Vagina (tissue), 2 donors: ENCODE data around the gene C1orf105. TPM values are rescaled to one million over a fixed set of nuclear protein-coding genes. Genes with fewer than 3 reads are reported as not detected.

Source experiments
- DNase-seq, 2 donors: peaks; one replicate each; pipeline ENCODE4 v3.0.0-alpha.2; 2017; ENCODE audit errors: extremely low spot score in 2 of 2
- H3K27ac ChIP-seq: fragments of 200-600 bp; sonication (generic); one replicate; pipeline ENCODE4 v1.5.1; 2019
- H3K27me3 ChIP-seq: fragments of 200-600 bp; sonication (generic); one replicate; pipeline ENCODE4 v1.5.1; 2019
- H3K36me3 ChIP-seq, 2 donors: fragments of 200-600 bp; sonication (generic); one replicate each; pipeline ENCODE4 v1.5.1; 2017 to 2019
- H3K4me1 ChIP-seq: fragments of 200-600 bp; sonication (generic); one replicate; pipeline ENCODE4 v1.5.1; 2019
- H3K4me3 ChIP-seq, 2 donors: fragments of 200-600 bp; sonication (generic); 1 replicate in 1 of 2; 2 replicates in 1 of 2; pipeline ENCODE4 v1.5.1; 2016 to 2019
- H3K9me3 ChIP-seq: fragments of 200-600 bp; sonication (generic); one replicate; pipeline ENCODE4 v1.5.1; 2019
- CTCF ChIP-seq, 3 experiments: fragments of 450-650 bp in 2 of 3; fragments of 200-600 bp in 1 of 3; sonication (generic) in 1 of 3; IDR thresholded peaks; one replicate each; pipeline ENCODE4 v1.5.1; 2017 to 2019; ENCODE audit warnings: antibody characterized with exemption in 3 of 3, mild to moderate bottlenecking in 2 of 3, moderate library complexity in 2 of 3
- POLR2A ChIP-seq, 2 donors: fragments of 450-650 bp; IDR thresholded peaks; one replicate each; pipeline ENCODE4 v1.6.1; 2017; ENCODE audit warnings: antibody characterized with exemption in 2 of 2, mild to moderate bottlenecking in 2 of 2, moderate library complexity in 2 of 2
- POLR2AphosphoS5 ChIP-seq, 2 donors: sonication (generic); formaldehyde crosslinking; IDR thresholded peaks; one replicate each; pipeline ENCODE4 v1.9.0; 2017; ENCODE audit warnings: antibody characterized with exemption in 2 of 2, mild to moderate bottlenecking in 2 of 2, low read depth in 1 of 2; ENCODE audit not compliant: insufficient read depth in 1 of 2
- intact Hi-C: fragments of 100-400 bp; cut with DNase I; formaldehyde crosslinking; loops from one replicate; pipeline ENCODE4 v1.15.1; 2023
- total RNA-seq: library from RNA; depleted of rRNA; stranded (reverse); fragments of >200 nt; gene quantifications from one replicate; pipeline ENCODE4 v1.2.3, GENCODE V29; 2016

The C1orf105 gene
- total RNA-seq, 1 donor from 2014 or later: not detected

DNA sequence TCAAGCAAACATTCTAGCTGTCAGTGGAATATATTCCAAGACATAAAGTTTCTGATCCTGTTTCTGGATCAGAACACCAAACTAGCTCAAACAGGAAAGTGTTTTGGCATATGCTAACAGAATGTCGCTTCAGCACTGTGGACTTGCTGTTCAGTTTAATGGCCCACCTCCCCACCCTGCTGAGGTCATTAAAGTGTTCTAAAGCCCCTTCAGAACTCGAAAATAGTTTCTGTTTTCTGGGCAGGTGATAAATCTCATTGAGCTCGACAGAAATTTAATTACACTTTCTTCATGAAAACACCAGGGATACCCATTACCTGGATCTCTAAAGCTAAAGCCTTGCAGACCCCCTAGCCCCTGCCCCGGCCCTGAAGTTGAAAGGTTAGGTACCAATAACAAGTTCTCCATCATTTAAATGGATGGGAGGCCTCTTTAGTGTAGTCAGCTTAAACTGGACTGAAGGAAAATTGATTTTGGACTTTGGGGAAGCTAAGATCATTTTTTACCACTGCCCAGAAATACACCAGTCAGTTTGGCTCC, 3.9 kb upstream of the C1orf105 start:
- H3K9me3 ChIP-seq: no peaks in the 10 kb centered on the region
- H3K27ac ChIP-seq: no peak overlapping the region
- intact Hi-C loops: no loop called here
- no peaks in the 10 kb centered on the region for H3K27me3 ChIP-seq
- TF ChIP-seq POLR2A (IDR thresholded peaks at IDR 0.05): no peak
- no peak for TF ChIP-seq CTCF (IDR thresholded peaks at IDR 0.05)
- TF ChIP-seq POLR2AphosphoS5 (IDR thresholded peaks at IDR 0.05; ENCODE audit: insufficient read depth in 1 of 2, low read depth in 1 of 2): no peak
- no peak overlapping the region for H3K4me3 ChIP-seq
- H3K36me3 ChIP-seq: no peaks in the 10 kb centered on the region
- no peak for DNase-seq
- H3K4me1 ChIP-seq: no peaks in the 10 kb centered on the region

- no peak overlapping the region for H3K27ac ChIP-seq
- no peak for DNase-seq
- no peak overlapping the region for H3K4me3 ChIP-seq
- H3K27me3 ChIP-seq: no peaks in the 10 kb centered on the region
- TF ChIP-seq POLR2AphosphoS5 (IDR thresholded peaks at IDR 0.05; ENCODE audit: insufficient read depth in 1 of 2, low read depth in 1 of 2) (no peak), POLR2A (IDR thresholded peaks at IDR 0.05) (no peak), CTCF (IDR thresholded peaks at IDR 0.05) (no peak)
- H3K9me3 ChIP-seq: no peaks in the 10 kb centered on the region
- intact Hi-C loops: no loop called here
- no peaks in the 10 kb centered on the region for H3K36me3 ChIP-seq
- H3K4me1 ChIP-seq: no peaks in the 10 kb centered on the region
Observed at GRCh38 chr1:172417557-172417956, 2.9 kb upstream of the C1orf105 start.

DNA sequence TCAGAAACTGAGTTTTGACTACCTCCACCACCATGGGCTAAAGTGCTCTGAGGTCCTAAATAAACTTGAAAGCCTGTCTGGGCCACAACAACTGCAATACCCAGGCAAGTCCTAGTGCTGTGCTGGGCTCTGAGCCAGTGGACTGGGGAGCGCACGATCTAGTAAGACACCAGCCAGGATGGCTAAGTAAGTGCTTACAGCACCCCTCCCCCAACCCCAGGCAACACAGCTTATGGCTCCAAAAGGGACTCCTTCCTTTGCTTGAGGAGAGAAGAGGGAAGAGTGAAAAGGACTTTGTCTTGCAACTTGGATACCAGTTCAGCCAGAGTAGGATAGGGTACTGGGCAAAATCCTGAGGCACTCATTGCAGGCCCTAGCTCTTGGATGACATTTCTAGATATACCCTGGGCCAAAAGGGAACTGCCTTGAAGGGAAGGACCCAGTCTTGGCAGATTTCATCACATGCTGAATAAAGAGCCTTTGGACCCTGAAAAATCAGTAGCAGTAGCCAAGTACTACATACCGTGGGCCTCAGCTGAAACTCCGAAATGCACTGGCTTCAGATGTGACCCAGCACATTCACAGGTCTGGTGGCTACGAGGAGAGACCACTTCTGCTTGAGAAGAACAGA, 1.6 kb downstream of the C1orf105 start:
- no peak overlapping the region for H3K4me3 ChIP-seq
- H3K27me3 ChIP-seq: no peaks in the 10 kb centered on the region
- no peaks in the 10 kb centered on the region for H3K4me1 ChIP-seq
- DNase-seq: no peak
- no peak overlapping the region for H3K27ac ChIP-seq
- no peak for TF ChIP-seq CTCF (IDR thresholded peaks at IDR 0.05)
- TF ChIP-seq POLR2A (IDR thresholded peaks at IDR 0.05): no peak
- no peak for TF ChIP-seq POLR2AphosphoS5 (IDR thresholded peaks at IDR 0.05; ENCODE audit: insufficient read depth in 1 of 2, low read depth in 1 of 2)
- no peaks in the 10 kb centered on the region for H3K36me3 ChIP-seq
- no peaks in the 10 kb centered on the region for H3K9me3 ChIP-seq
- intact Hi-C loops: no loop called here

DNA sequence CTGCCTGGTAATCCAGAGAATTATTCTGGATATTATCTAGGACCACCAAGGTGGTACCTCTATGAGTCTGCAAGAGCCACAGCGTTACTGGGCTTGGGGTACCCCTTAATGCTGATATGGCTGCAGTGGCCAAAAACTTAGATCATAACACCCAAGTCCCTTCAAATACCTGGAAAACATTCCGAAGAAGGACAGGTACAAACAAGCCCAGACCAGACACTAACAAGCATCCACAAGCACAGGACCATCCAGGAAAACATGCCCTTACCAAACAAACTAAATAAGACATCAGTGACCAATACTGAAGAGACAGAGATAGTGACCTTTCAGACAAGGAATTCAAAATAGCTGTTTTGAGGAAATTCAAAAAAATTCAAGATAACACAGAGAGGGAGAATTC, 2.9 kb downstream of the C1orf105 start:
- Histone ChIP-seq H3K9me3 (no peaks in the 10 kb centered on the region), H3K27ac (no peak overlapping the region), H3K36me3 (no peaks in the 10 kb centered on the region), H3K4me1 (no peaks in the 10 kb centered on the region), H3K27me3 (no peaks in the 10 kb centered on the region), H3K4me3 (no peak overlapping the region)
- no peak for DNase-seq
- TF ChIP-seq POLR2A (IDR thresholded peaks at IDR 0.05): no peak
- intact Hi-C loops: no loop called here

DNA sequence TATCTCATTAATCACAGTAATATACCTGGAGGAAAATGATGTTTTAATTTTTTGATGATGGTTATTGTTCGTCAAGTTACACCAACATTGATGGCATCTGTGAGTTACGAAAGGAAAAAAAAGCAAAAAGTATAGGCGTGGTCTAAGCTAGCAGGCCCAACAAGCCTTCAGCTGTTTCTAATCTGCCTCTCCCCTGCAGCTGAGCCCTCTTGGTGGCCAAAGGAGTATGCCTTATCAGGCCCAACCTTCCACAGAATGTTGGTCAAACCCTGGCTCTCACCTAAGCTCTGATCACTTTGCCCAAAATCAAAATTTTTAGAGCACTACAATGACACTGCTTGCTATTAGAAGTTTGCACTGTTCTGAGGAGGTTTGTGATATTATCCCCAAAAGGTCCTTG, 4.9 kb downstream of the C1orf105 start:
- H3K36me3 ChIP-seq: no peaks in the 10 kb centered on the region
- no peaks in the 10 kb centered on the region for H3K27me3 ChIP-seq
- H3K27ac ChIP-seq: no peak overlapping the region
- DNase-seq: no peak
- no peaks in the 10 kb centered on the region for H3K9me3 ChIP-seq
- intact Hi-C loops: no loop called here
- no peak overlapping the region for H3K4me3 ChIP-seq
- no peaks in the 10 kb centered on the region for H3K4me1 ChIP-seq
- TF ChIP-seq POLR2AphosphoS5 (IDR thresholded peaks at IDR 0.05; ENCODE audit: insufficient read depth in 1 of 2, low read depth in 1 of 2) (no peak), POLR2A (IDR thresholded peaks at IDR 0.05) (no peak), CTCF (IDR thresholded peaks at IDR 0.05) (no peak)
